ENCODE measurements around the gene C10orf71.

C10orf71 gene

GRCh38 chr10:49374740-49375139 is 75.8 kb downstream of the C10orf71 start:
- DNase-seq (ENCODE audit: low read depth) = no peak
- no peak overlapping the region for H3K4me3 ChIP-seq (ENCODE audit: low read depth, low read length)
- TF ChIP-seq CTCF (IDR thresholded peaks at IDR 0.05; ENCODE audit: insufficient read depth, low read depth, low read length, missing control alignments) = no peak

DNA sequence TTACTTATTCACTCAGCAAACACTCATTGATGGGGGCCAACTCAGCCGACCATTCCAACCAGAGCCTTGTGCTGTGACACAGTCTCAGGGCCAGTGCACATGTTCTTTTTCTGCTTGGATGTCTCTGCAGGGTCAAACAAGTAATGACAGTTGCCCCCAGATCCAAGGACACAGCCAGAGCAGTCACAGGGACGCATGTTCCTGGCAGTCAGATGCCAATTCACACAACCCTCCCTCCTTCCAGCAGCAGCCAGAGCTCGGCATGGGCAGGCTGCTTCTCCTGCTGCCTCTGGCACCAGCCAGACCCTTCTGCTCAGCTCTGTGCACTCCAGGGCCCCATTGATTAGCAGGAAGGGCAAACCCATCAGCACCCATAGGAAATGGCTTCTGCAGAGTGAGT is 76.6 kb downstream of the C10orf71 start:
- TF ChIP-seq CTCF (IDR thresholded peaks at IDR 0.05; ENCODE audit: insufficient read depth, low read depth, low read length, missing control alignments) = no peak
- no peak for DNase-seq (ENCODE audit: low read depth)
- no peak overlapping the region for H3K4me3 ChIP-seq (ENCODE audit: low read depth, low read length)

Data from GM12865 (cell line).